AG04450 (cell line): ENCODE measurements around the gene PDC. TPM values are rescaled to one million over a fixed set of nuclear protein-coding genes. Genes with fewer than 3 reads are reported as not detected.

Source experiments
- CTCF ChIA-PET: fragments of 300-600, 350-600 bp; formaldehyde crosslinking; extraction: SDS; loops from one replicate; lab custom pipeline; 2022; ENCODE audit warnings: antibody characterized with exemption, inconsistent platforms; lab: Charles Lee
- POLR2A ChIA-PET: fragments of 350-600 bp; formaldehyde crosslinking; extraction: SDS; loops from one replicate; lab custom pipeline; 2021; ENCODE audit warnings: antibody characterized with exemption, inconsistent platforms; lab: Yijun Ruan, JAX
- DNase-seq: peaks from one replicate; pipeline ENCODE4 v3.0.0-alpha.2; 2011; ENCODE audit warnings: low read depth, low spot score
- H3K27ac ChIP-seq: one replicate; pipeline ENCODE4 v1.5.1; 2012; ENCODE audit warnings: low read depth, low read length, control low read depth
- H3K27me3 ChIP-seq: one replicate; pipeline ENCODE4 v1.6.0; 2012; ENCODE audit warnings: low read length; ENCODE audit not compliant: control insufficient read depth, insufficient read depth
- H3K4me3 ChIP-seq: 2 replicates; pipeline ENCODE4 v1.5.1; 2011; ENCODE audit warnings: mild to moderate bottlenecking, low read depth, low read length, control low read depth
- H3K9me3 ChIP-seq: 2 replicates; pipeline ENCODE4 v1.5.1; 2012; ENCODE audit warnings: low read length; ENCODE audit not compliant: control insufficient read depth, insufficient read depth
- polyA plus RNA-seq: library from polyadenylated mRNA; depleted of rRNA; stranded (reverse); fragments of >200 nt; gene quantifications from 2 replicates; pipeline ENCODE4 v1.2.3, GENCODE V29; 2011
- TF ChIP-seq, protein P1 (sequence below): IDR thresholded peaks from 2 replicates; pipeline ENCODE4 v1.5.1; 2011; ENCODE audit warnings: low read depth, low read length, control low read depth, inconsistent platforms

Gene PDC
- polyA plus RNA-seq, 1 experiment = not detected

DNA sequence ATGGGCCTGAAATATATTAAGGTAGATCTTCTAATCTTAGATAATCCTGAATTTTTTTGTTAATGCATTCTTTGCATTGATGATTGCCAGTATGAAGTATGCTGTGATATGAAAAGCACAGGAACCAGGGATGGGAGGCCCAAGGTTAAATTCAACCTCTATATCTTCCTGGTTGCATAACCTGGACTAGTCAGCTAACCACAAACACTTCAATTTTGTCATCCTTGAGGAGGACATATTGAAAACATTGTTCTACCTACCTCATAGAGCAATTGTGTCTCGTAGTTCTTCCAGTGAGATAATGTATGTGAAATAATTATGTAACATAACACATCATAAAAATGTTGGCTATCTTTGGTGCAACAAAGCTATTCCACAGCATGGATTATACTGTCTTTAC lies 25.6 kb downstream of the PDC start:
- DNase-seq = no peak
- no peak overlapping the region for H3K27ac ChIP-seq
- TF ChIP-seq, protein P1, sequence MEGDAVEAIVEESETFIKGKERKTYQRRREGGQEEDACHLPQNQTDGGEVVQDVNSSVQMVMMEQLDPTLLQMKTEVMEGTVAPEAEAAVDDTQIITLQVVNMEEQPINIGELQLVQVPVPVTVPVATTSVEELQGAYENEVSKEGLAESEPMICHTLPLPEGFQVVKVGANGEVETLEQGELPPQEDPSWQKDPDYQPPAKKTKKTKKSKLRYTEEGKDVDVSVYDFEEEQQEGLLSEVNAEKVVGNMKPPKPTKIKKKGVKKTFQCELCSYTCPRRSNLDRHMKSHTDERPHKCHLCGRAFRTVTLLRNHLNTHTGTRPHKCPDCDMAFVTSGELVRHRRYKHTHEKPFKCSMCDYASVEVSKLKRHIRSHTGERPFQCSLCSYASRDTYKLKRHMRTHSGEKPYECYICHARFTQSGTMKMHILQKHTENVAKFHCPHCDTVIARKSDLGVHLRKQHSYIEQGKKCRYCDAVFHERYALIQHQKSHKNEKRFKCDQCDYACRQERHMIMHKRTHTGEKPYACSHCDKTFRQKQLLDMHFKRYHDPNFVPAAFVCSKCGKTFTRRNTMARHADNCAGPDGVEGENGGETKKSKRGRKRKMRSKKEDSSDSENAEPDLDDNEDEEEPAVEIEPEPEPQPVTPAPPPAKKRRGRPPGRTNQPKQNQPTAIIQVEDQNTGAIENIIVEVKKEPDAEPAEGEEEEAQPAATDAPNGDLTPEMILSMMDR = no peak
- H3K27me3 ChIP-seq = no peaks in the 10 kb centered on the region
- no peak overlapping the region for H3K4me3 ChIP-seq
- POLR2A ChIA-PET = no interaction called here
- H3K9me3 ChIP-seq = no peaks in the 10 kb centered on the region
- CTCF ChIA-PET = interaction anchor here (1.4 kb wide), 1 partner anchor 47 kb away, joined by 3 read pairs; no protein-coding TSS in a partner anchor

DNA sequence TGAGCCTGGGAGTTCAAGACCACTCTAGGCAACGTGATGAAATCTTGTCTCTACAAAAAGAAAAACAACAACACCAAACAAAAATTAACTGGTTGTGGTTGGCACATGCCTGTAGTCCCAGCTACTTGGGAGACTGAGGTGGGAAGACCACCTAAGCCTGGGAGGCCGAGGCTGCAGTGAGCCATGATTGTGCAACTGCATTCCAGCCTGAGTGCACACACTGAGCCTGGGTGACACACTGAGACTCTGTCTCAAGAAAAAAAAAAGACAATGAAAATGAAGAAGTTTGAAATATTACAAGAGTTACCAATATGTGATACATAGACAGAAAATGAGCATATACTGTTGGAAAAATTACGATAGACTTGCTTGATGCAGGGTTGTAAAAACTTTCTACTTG lies 31.9 kb downstream of the PDC start:
- TF ChIP-seq, protein P1 = no peak
- H3K9me3 ChIP-seq = no peaks in the 10 kb centered on the region
- no peaks in the 10 kb centered on the region for H3K27me3 ChIP-seq
- no peak overlapping the region for H3K27ac ChIP-seq
- CTCF ChIA-PET = interaction anchor here (1.4 kb wide), 1 partner anchor 54 kb away, joined by 3 read pairs; the partner anchor contains the start of gene TPR
- H3K4me3 ChIP-seq = no peak overlapping the region
- POLR2A ChIA-PET = no interaction called here
- no peak for DNase-seq

DNA sequence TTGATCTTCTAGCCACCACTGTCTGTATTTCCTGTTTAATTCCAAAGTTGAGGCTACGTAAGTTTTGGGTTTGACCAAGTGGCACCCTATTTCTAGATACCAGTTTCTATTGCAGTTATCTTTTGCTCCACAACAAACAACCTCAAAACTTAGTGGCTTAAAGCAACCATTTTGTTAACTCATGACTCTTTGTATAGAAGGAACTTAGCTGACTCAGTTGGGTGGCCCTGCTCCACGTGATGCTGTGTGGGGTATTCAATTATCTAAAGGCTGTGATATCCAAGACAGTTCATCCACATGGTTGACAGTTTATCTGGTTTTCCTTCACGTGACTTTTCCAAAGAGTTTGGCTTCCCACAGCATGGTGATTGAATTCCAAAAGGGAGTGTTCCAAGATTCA lies 34.8 kb downstream of the PDC start:
- ChIA-PET POLR2A (no interaction called here), CTCF (no interaction called here)
- Histone ChIP-seq H3K27me3 (no peaks in the 10 kb centered on the region), H3K9me3 (no peaks in the 10 kb centered on the region), H3K4me3 (no peak overlapping the region), H3K27ac (no peak overlapping the region)
- no peak for DNase-seq
- TF ChIP-seq, protein P1 = no peak

DNA sequence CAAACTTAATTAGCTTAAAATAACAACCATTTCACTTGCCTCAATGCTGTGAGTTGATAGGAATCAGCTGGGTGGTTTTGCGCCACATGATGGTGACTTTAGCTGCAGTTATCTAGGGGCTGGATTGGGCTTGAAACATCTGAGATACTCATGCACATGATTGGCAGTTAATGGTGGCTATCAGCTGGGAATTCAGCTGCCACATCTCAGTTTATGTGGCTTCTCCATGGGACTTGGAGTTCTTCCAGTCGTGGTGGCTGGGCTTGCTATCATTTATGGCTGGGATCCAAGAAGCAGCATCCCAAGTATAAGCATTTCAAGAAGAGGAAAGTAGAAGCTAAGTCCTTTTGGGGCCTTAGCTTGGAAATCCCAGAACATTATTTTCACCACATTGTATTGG lies 36.4 kb downstream of the PDC start:
- no peaks in the 10 kb centered on the region for H3K9me3 ChIP-seq
- H3K27ac ChIP-seq = no peak overlapping the region
- TF ChIP-seq, protein P1 = no peak
- ChIA-PET CTCF (interaction anchor here (0.8 to 1.0 kb wide), 2 partner anchors 20 to 516 kb away, joined by 3 read pairs; no protein-coding TSS in a partner anchor), POLR2A (no interaction called here)
- no peak overlapping the region for H3K4me3 ChIP-seq
- no peaks in the 10 kb centered on the region for H3K27me3 ChIP-seq
- no peak for DNase-seq

DNA sequence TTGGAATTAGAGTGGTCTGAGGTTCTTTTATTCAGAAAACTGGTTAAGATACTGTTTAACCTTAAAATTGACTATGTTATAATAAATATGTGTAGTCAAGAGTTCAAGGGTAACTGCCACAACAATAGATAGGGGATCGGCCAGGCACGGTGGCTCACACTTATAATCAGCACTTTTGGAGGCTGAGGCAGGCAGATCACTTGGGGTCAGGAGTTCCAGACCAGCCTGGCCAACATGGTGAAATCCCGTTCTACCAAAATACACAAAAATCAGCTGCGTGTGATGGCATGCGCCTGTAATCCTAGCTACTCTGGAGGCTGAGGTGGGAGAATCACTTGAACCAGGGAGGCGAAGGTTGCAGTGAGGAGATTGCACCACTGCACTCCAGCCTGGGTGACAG lies 39.5 kb downstream of the PDC start:
- CTCF ChIA-PET = interaction anchor here (0.6 to 1.1 kb wide), 3 partner anchors 46 to 571 kb away, joined by 3 read pairs; partner anchors contain the start of gene TPR
- no peaks in the 10 kb centered on the region for H3K9me3 ChIP-seq
- POLR2A ChIA-PET = no interaction called here
- no peaks in the 10 kb centered on the region for H3K27me3 ChIP-seq
- TF ChIP-seq, protein P1 = no peak
- H3K27ac ChIP-seq = no peak overlapping the region
- no peak for DNase-seq
- no peak overlapping the region for H3K4me3 ChIP-seq
